HG03432 (cell line): ENCODE results near the gene POC1A.
"Not testable (repeated sequence)": the region's sequence is repeated elsewhere in the genome, so short reads cannot be mapped to it uniquely, and the experiment has no call there.

Experiments used
- ATAC-seq: cut with Tn5 transposase; IDR thresholded peaks from one replicate; pipeline ENCODE4 v1.9.1; 2021; ENCODE audit warnings: mild to moderate bottlenecking, moderate library complexity; ENCODE audit not compliant: unreplicated experiment

The POC1A gene

GRCh38 chr3:52153389-52154096, 680 bp downstream of the POC1A start:
- ATAC-seq: peak; percentile 23

DNA sequence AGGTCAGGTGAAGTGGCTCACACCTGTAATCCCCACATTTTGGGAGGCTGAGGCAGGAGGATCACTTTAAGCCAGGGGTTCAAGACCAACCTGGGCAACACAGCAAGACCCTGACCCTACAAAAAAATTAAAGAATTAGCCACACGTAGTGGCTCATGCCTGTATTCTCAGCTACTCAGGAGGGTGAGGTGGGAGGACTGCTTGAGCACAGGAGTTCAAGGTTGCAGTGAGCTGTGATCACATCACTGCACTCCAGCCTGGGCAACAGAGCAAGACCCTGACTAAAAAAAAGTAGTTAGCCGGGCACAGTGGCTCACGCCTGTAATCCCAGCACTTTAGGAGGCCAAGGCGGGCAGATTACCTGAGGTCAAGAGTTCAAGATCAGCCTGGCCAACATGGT, 2.2 kb downstream of the POC1A start:
- ATAC-seq: not testable (repeated sequence)

DNA sequence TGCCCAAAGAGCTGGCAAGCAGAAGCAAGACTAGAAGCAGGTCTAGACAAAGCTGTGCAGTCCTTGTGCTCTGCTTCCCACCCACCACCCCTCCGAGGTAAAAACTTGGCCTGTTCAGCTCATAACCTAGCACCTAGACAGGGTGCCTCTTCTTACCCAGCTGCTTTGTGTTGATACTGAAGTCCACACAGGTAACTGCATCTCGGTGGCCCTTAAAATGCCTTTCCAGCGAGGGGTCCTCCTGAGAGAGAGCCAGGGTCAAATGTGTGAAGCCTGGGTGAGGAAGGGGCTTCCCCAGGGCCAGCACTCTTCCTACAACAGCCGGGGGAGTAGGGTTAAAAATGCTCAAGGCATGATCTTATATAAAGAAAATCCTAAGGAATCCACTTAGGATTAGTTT, 3.4 kb downstream of the POC1A start:
- no peak for ATAC-seq

DNA sequence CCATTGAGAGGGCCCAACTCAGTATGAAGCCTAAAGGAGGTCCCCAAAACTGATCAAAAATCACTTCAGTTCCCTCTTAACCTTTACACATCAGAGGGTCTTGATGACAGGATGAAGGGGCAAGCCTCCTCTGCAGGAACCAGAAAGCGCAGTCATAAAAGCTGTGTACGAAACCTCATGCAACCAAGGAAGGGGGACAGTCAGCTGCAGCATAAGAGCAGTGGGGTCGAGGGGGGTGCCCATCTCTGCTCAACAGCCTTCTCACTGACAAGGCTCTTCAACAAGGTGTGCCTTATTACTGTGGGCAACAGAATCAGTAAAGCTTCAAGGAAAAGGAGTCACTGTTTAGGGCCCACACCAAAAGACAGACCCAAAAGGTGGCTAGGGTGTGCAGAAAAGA, 3.9 kb downstream of the POC1A start:
- no peak for ATAC-seq

- no peak for ATAC-seq
Measured at GRCh38 chr3:52149726-52150125, 4.5 kb downstream of the POC1A start.

DNA sequence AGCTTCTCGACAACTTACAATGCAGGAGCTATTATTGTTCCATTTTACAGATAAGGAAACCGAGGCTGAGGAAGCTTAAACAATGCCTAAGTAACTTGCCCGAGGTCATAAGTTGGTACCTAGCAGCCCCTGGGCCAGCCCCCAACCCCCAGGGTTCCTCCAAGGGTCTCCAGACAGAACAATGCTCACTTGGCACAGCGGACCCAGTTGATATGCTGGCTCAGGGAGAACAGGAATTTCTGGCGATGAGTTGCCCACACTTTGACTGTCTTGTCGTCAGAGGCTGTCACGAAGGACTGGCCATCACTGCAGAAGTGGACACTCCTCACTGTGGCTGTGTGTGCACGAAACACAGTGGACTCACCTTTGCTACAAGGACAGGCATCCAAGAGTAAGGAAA, 5.2 kb downstream of the POC1A start:
- no peak for ATAC-seq

DNA sequence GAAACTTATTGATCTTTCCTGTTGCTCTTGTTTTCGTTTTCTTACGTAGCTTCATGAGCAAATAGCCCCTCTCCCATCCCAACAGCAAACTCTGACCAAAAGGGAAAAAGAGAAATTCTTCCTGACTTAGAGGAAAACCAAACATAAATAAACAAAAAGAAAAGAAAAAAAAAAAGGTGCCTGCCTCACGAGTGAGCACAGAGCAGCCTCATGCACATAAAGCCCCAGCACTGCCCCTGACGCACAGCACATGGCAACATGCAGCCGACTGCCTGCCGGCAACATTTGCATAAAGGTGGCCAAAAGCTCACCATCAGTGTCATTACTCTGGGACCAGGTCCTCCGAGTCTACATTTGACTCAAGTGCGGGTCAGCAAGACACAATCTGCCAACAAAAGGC, 6.4 kb downstream of the POC1A start:
- no peak for ATAC-seq

DNA sequence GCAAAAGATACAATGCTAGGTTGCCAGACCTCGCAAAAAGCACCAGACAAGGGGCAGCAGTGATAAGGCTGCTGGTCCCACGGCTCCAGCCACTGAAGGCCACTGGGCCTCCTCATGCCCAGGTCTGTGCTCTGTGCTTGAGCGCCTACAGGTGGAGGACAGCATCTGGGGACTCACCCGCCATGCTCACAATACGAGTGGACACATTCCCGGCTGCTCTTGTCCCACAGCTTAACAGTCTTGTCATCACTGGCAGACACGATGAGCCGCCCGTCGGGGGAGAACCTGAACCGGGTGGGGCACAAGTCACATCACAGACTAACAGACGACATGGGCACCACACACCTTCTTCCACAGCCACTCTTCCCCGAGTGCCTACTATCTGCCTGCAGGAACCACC, 7.4 kb downstream of the POC1A start:
- no peak for ATAC-seq

DNA sequence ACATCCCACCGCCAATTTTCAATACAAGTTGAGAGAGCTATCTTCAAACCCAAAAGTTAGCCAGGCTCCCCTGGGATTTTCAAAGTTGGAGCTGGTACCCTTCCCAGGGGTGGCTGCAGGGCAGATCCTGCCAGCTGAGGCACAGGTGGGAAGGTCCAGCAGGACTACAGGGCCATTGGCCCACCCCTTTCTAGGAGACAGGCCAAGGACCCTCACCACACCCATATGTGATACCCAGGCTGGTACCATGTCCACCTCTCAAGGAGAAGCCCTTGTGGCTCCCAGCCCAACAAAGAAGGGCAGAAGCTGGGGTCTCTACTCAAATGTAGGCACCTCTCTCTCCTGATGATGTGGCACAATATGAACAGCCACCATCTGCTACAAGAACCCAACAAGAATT, 8.0 kb downstream of the POC1A start:
- ATAC-seq: no peak

DNA sequence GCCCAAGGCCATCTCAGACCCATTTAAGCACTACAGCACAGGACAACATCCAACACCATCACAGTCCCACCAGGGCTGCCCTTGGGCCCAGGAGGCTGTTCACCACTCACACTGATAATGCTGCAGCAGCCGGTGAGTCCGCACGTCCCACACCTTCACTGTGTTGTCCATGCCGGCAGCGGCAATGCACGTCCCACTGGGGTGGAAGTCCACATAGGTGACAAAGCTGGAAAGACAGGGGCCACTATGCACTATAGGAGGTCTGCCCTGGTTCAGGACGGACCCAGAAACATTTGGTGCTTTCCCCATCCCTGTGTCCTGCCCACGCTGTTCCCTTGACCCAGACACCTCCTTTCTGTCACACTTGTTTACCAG, 8.5 kb downstream of the POC1A start:
- ATAC-seq: no peak

GRCh38 chr3:52144796-52145735, 9.2 kb downstream of the POC1A start:
- ATAC-seq: no peak

DNA sequence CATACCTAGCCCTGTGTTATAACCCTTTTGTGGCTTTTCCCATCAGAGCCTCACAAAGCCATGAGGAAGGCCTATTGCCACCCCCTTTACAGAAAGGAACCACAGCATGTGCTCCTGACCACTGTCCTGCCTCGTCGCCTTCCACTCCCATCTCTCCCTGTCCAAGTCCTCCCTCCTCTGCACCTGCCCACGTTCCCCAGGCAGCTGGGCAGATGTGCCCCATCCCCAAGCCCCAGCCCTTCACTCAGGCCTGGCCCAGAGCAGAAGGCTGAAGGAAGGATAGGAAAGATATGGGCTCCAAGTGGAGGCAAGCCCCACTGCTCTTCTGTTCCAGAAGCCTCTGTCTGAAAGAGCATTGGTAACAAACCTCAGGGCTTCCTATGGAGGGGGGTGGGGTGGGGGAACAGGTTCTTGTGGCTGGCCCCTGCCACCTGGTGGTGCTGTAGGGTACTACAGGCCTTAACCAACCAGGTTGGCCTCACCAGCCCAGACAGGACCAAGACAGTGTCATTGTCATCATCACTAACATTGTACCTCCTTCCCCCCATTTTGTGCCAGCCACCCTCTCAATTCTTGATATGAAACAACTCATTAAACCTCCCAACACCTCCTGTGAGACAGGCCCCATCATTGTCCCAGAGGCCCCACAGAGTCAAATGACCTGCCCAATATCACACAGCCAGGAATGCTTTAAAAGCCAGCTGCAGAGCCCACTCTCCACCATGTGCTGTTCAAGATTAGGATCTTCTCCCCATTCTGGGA, 10.0 kb downstream of the POC1A start:
- no peak for ATAC-seq

GRCh38 chr3:52143616-52144015, 10.6 kb downstream of the POC1A start:
- no peak for ATAC-seq

GRCh38 chr3:52143156-52143555, 11.1 kb downstream of the POC1A start:
- no peak for ATAC-seq

- no peak for ATAC-seq
Measured at GRCh38 chr3:52141751-52142150, 12.5 kb downstream of the POC1A start.

DNA sequence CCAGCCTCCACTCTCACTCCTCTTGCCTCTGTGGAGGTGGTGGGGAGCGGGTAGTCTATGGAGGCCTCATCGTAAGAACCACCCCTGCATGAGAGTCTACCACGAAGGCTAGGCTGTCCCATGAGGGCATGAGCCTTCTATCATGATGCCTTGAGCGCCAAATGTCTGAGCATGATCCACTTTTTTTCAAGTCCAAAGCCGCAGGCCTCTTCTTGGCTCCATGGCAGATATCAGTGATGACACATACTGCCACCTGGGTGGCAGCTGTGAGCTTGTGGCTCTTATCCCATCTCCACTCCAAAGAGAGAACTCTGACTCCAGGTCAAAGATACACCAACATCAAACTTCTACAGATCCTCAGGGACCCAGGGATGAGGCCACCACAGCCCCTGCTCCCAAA, 13.5 kb downstream of the POC1A start:
- no peak for ATAC-seq

- ATAC-seq: no peak
Measured at GRCh38 chr3:52140000-52140399, 14.2 kb downstream of the POC1A start.

- no peak for ATAC-seq
Measured at GRCh38 chr3:52137311-52137710, 16.9 kb downstream of the POC1A start.

DNA sequence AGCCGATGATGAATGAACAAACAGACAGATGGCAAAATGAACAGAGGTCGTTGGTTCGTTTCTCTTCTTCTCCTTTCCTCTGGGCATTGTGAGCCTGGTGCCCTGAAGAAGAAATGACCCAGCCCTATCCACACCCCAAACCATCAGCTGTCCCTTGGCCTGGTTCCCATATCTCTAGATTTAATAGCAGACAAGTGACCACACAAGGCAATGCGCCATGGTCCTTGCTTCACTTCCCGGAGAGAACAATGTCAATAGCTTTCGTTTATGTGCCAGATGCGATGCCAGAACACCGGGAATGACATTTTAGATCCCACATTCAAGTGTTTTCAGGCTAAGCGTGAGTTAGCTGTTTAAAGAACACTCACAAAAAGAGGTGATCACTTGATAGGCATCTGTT, 17.7 kb downstream of the POC1A start:
- no peak for ATAC-seq

GRCh38 chr3:52135332-52135731, 18.9 kb downstream of the POC1A start:
- ATAC-seq: no peak

GRCh38 chr3:52134761-52135160, 19.5 kb downstream of the POC1A start:
- no peak for ATAC-seq

GRCh38 chr3:52132930-52133329, 21.3 kb downstream of the POC1A start:
- no peak for ATAC-seq
